SIG-M5 (cell line): Measurements from ENCODE around the gene ETV4.

Source experiments
- DNase-seq: peaks from one replicate; lab custom pipeline; 2025; lab: John Stamatoyannopoulos, UW

ETV4 gene

DNA sequence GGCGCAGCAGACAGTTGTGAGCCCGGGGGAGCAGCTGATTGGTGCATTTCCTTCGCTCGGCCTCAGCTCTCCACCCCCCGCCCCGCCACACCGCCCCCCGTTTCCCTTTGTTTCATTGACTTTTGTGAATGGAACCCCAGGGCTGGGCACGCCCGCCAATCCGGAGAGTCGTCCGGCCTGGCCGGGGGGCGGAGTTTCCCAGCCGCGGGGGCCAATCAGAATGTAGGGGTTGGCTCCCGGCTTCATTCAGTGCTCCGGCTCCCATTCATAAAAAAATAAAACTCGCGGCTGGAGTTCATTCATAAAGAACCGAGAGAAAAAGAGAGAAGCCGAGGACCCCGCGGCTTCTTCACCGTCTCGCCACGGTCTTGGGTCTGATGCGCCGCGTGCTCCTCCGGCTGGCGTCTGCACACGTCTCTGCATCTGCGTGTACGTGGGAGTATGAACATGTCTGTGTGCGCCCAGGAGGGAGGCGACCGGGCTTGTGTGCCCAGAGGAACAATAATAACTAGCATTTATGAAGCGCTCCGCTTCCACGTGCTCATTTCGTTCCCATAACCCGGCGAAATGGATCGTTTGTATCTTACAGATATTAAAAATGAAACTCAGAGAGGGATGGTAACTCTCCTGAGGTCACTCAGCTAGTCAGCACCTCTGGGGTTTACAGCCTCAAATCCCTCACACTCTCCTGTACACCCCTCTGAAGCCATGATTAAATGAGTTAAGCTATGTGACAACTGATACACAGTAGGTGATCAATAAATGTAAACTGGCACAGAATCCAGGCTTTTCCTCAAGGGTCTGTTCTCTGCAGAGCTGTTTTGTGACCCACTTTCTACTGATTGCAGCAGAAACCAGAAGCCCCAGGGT is at the start of gene ETV4:
ETV4 (minus strand) TSS at position 22 of the 870 bp plus-strand sequence. CDS start 723 bp downstream, outside the sequence.
- peak; percentile 72 for DNase-seq

DNA sequence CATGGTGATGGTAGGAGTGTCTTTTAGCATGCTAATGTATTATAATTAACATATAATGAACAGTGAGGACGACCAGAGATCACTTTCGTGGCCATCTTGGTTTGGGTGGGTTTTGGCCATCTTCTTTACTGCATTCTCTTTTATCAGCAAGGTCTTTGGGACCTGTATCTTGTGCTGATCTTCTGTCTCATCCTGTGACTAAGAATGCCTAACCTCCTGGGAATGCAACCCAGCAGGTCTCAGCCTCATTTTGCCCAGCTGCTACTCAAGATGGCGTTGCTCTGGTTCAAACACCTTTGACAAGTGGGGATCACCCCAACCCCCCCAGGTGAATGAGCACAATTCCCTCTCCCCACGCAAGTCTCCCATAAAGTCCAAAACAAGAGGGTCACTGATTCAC is 49.3 kb upstream of the ETV4 start:
- no peak for DNase-seq

DNA sequence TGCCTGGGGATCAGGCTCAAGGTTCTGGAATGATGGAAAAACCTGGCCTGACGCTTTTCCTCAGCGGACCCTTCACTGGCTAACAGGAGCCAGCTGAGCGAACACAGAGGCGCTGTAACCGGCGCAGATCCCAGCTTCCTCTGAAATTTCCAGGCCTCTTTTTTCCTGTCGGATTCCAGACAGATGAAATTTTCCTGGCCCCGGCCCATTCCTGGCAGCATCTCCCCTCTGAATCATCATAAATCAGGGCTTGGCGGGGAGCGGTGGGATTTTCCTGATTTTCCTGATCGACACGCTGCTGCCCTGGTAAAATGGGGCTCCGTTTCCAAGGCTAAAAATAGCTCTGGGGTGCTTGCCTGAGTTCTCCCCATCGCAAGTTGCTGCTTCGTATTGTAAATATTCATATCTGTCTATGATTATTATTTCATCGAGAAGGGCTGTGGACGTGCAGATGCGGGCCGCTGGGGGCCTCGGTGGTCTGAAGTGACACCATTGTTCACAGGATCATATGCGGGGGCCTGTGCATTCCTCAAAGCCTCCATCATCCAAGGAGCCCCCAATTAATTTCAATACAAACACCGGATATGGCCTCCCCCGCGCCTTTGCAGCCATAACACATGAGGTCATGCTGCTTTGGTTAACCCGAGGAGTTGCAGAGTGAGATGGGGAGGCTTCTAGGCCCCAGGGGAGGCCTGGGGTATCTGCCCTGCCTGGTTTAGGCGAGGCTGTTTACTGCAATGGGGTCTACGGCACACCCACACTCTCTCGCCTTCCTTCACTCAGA is 45.8 kb upstream of the ETV4 start:
- no peak for DNase-seq

DNA sequence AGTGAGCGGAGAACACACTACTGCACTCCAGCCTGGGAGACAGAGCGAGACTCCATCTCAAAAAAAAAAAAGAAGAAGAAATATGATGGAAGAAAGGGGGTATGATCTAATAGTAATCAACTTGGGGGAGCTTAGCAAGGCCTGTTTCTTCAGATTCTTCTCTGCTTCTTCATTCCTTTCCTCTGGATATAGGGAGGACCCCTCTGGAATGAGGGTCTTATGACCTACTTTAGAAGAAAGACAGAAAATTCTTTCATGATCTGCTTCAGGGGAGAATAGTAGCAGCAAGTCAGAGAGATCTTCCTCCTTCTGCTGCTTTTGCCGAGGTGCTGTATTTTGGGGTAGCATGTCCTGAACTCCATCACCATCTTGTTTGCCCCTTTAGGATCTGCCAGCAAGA is 44.9 kb upstream of the ETV4 start:
- DNase-seq: no peak

DNA sequence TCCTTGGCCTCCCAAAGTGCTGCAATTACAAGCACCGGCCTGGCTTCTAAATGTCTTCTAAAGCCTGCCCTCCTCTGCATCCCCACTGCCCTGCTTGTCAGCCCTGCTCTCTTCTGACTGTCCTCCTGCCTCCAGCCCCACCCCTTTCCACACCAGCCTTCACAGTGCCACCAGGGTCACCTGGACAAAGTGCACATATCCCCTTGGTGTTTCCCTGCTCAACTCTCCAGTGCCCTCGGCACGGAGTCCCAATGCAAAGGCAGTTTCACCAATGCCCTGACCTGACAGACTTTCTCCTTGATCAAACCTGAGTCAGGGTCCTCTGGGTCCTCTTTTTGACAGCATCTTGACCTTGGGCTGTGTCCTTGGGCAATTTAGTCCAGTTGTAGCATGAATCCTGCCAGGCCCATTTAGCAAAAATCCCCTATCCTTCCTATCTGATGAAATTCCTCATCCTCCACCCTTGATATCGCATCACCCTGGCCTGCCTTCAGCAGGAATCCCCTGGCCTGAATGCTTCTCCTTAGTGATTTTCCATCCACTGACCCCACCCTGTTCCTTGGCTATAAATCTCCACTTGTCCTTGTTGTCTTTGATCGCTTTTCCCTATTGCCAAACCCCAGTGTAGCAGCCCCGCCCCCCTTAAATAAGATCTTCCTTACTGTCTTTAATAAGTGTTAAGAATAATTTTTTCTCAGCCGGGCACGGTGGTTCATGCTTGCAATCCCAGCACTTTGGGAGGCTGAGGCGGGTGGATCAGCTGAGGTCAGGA is 42.7 kb upstream of the ETV4 start:
- no peak for DNase-seq

DNA sequence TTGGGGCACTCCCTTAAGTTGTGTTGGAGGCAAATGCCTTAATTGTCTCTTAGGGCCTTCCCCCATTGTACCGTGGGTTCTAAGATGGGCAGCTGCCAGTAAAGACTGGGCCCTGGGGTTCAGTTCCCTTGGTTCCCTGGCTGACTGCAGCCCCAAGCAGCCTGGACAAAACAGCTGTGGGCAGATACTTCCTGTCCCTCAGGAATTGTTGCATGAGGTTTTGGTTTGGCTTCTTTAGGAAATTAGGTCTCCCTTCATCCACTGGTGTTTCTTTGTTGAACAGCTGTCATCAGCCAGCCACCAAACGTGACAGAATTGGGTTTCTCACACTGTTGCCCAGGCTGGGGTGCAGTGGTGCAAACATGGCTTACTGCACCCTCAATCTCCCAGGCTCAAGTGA is 42.0 kb upstream of the ETV4 start:
- DNase-seq: no peak

DNA sequence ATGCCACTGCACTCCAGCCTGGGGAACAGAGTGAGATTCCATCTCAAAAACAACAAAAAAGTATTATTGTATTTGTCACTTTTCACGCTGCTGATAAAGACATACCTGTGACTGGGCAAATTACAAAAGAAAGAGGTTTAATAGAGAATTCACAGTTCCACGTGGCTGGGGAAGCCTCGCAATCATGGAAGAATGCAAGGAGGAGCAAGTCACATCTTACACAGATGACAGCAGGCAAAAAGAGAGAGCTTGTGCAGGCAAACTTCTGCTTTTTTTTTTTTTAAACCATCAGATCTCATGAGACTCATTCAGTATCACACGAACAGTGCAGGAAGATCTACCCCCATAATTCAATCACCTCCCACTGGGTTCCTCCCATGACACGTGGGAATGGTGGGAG is 41.5 kb upstream of the ETV4 start:
- no peak for DNase-seq

DNA sequence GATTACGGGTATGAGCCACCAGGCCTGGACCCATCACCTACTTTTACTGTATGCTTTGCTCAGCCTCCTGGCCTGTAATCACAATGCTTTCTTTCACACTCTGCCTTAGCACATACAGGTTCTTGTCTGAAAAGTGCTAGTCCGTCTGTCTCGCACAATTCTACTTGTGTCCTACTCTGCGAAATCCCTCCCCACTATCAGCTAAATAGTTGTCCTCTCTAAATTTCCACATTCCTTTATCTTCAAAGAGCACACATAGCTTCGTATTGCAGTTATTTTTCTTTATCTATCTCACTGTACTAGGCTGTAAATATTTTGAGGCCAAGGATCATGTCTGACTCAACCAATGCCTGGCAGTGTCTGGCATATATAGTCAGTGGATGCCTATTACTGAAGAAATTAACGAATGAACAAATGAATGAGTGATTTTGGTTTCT is 38.5 kb upstream of the ETV4 start:
- no peak for DNase-seq

DNA sequence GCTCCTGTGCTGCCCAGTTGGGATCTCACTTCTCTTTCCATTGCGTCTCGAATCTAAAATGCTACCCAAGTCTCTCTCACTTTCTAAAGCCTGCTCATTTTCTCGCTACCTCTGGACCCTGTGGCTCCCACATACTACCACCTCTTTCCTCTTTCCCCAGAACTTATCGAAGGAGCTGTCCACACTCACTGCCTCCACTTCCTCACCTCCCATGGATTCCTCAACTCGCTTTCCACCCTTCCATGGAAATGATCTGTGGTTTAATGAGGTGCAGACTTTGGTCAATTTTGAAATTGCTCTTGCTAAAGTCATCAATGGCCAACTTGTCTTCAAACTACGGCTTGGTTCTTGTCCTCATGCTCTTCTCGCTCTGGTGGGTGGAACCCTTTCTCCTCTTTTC is 37.2 kb upstream of the ETV4 start:
- DNase-seq: no peak

DNA sequence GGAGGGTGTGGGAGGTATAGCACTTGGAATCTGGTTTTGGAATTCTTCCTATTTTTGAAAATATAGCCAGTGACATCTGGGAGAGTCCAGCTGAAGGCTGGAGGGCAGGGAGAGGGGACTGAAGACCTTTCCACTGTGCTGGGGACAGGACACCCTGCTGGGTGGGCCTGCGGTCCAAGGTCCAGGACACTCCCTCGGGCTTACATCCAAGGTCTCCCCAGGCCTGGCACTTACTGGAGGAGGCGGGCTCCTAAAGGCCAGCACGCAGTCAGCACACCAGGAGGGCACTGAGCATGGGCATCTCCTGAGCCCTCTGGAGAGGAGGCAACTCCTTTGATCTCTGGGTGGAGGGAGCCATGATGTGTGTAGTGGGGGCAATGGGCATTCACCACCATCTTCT is 35.5 kb upstream of the ETV4 start:
- DNase-seq: no peak

DNA sequence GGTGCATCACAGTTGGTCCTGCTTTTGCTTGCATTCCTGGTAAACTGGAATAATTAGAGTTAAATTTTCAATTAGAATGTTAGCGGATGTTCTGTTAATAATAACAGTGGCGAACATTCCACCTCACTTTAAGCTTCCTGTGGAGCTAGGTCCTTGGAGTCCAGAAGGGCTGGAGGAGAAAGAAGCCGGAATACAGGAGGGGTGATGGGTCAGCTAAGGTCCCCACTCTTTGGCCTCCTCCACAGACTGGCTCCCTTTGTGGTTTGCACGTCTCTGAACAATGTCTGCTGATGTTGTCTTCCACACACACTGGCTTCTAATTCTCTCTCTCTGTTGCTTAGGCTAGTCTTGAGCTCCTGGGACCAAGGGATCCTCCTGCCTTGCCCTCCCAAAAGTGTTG is 35.0 kb upstream of the ETV4 start:
- no peak for DNase-seq

DNA sequence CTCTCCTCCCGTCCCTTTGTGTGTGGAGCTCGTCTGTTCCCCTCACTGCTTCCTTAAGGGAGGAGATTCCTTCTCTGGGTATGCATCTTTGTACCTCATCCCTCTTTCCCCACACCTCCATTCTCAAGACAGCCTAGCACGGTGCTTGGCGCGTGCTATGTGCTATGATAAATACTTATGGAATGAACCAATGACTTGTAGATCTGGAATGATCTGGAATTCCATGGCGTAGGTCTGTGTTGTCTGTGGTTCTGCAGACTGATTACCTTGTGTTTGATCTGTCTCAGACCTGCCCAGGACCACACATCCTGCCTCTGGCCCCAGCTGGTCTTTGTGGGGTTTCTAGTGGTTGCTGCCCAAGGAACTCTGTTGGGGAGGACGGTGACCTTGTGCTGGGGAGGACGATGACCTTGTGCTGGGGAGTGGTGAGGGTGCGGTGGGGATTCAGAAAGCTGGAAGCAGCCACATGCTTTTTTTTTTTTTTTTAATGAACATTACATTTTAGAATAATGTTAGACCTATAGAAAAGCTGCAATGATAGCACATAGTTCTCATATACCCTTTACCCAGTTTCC is 33.5 kb upstream of the ETV4 start:
- DNase-seq: no peak

DNA sequence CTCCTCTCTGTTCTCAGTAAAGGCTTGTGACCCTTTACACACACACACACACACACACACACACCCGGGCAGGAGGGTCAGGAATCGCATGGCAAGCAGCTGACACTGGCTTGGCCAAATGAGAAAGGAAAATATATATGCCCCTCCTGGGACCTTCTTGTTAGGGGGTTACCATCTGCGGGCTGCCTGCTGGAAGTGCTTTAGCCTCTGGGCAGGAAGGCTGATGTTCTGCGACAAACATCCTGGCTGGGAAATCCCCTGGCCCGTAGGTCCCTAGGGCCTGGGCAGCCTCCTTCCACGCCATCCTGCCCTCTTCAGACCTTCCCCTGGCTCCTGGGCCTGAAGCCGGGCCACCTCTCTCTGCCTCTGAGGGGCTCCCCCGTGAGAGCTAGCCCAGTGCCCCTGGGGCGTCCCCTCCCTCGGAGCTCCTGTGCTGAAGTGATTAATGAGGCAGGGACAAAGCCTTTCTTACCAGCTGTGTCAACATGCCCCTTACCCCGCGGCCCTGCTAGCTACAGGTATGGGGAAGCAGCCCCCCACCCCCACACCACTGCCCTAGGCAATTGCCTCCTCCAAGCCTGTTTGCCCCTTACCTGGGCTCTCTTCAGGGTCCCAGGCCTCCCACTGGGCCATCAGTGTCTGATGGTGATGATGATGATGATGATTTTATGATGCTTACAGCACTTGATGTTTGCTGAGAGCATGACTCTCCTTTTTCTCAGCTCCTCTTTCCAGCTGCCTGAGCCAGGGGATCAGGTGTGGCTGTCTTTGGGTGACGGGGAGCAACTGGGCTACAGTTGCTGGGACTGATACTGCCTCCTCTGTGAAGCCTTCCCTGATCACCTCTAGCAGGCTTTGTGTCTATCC is 32.8 kb upstream of the ETV4 start:
- no peak for DNase-seq

DNA sequence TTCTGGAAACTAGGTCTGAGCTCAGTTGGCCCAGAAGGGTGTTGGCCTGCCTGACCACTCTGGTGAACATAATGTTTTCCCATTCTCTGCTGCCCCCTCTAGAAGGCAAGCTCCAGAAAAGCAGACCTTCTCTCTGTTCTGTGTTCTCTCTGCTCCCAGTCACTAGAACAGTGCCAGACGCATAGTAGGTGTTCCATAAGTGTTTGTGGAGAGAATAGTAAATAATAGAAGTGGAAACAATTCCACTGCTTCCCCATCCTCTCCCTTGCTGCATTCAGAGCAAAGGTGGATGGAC is 32.2 kb upstream of the ETV4 start:
- DNase-seq: no peak

DNA sequence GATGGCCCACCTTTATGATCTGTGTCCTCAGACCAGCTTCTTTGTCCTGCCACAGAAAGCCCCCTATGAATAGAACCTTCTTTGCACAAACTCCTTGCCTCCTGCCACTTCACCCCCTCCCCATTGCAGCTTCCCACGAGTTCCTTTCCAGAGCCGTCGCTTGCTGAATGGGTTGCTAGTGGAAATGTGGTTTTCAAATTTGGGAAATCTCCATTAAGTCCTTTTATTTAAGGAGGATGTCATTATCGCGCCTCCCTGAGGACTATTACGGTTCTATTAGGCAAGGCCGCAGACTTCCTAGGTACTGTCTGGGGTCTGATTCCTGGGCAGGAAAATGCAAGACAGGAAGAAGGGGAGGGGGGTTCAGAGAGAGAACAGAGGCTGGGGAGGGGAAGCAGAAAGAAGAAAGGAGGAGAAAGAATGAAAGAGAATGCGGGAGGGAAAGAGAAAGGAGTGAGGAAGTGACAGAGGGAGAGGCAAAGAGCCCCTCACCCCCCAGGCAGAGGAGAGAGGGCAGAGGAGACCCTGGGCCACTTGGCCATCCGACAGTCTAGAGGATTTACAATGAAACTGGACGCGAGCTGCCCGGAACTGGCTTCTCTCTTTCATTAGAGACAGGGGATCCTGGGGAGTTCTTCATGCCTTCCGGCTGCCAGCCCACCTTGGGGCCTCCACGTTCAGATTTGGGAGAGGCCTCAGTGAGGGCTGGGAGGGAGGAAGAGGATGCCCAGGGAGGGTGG is 31.7 kb upstream of the ETV4 start:
- no peak for DNase-seq

DNA sequence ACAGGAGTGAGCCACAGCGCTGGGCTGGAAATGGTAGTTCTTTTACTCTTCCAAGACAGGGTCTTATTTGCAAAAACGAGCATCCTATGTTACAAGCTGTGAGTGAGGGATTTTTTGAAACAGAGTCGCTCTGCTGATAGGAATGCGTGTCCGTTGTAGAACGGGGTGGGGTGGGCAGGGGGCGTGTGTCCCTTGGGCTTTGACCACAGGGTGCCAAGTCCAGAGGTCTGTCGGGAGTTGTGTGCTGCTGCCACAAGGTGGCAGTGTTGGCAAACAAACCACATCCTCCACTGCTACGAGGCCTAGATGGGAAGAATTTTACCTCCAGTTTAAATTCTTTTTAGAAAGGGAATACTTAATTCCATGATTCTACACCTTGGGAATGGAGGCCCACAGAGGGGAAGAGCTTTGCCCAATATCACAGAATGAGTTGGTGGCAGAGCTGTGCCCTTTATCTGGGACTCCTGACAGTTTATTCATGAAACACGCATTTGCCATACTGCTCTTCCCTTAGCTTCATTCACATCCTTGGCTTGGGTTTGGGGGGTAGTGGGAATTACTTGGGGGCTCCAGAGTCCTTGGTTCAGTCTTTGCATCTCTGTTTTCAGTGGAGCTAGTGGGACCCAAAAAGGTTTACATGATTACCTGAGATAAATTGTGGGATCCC is 30.6 kb upstream of the ETV4 start:
- no peak for DNase-seq

DNA sequence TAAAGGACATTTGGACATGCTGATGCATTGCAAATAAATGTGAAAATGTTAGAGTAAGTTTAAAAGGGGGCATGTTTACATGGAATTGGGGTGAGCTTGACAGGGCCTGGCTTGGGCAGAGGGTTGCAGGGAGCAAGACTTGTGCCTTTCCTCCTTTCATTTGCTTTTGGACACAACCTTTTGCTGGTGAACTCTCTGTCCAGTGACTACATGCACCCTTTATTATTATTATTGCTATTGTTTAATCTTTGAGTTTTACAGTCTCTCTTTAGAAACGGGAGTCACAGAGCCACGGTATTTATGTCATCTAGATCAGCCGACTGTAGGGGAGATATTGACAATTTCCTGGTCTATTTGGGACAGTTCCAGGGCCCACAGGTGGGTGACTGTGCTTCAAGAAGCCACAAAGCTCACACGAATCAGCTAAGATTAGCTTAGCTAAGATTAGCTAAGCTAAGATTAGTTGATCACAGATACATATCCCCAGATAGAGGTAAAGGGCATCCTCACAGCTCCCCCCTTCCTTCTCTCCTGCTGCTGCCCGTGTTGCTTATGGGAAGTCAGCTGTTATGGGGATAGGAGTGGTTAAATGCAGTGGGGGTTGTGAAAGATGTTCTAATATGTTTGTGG is 28.9 kb upstream of the ETV4 start:
- DNase-seq: no peak

DNA sequence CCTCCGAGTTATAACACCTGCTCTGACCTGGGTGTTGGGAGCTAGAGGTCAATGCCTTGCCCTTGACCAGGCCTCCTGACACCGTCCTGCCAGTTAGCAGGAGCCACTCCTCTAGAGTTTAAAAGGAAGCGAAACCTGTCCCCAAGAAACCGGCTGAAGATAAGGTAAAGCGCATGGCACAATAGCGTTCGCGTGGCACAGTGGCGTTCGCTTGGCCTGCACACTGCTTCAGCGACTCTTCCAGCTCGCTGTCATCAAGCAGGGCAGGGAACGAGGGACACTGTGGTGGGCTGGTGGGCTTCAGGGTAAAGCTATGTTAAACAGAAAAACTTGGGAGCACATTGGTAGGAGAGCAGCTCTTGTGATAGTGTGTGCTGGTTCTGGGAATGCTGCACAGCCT is 28.2 kb upstream of the ETV4 start:
- DNase-seq: no peak

DNA sequence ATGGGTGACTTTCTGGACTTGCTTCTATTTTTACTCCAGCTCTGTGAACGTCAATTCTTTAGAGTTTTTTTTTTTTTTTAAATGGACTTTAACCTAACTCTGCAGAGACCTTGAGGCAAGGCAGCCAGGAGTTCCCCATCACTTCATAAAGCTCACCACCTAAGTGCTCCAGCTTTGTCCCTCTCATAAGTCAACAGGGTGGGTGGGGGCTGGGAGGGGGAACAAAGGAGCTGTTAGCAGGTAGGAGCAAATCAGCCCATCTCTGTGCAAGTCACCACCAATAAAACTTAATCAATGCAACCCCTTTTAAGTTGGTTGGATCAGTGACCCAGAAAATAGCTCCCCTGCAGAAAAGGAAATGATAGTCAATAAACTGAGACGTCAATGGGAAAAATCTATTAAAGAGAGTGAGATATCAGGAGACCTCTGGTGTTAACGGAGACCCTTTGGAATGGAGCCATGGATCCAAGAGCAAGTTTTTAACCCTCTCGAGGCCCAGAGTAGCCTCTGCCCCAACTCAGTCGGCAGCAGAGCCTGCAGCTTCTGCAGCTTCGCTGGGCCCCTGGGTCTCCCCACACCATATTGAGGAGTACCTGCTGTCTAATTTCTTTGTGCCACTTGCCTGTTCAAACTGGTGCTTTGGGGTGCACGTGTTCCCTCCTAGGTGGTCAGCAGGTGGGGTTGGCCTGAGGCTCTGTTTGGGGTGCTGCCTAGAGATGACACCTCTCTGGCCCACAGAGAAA is 27.6 kb upstream of the ETV4 start:
- DNase-seq: no peak
